ENCODE results near the gene ZNF609.

DNA sequence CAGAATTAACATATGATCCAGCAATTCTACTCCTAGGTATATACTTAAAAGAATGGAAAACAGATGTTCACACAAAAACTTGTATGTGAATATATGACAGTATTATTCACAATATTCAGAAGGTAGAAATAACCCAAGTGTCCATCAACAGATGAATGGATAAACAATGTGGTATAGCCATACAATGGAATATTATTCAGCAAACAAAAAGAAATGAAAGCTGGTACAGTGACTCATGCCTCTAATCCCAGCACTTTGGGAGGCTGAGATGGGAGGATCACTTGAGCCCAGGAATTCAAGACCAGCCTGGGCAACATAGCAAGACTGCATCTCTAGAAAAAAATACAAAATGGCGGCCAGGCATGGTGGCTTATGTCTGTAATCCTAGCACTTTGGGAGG, 185.6 kb downstream of the ZNF609 start:
- no peak for TF ChIP-seq EZH2 (IDR thresholded peaks at IDR 0.05; ENCODE audit: insufficient read depth, poor library complexity, severe bottlenecking)
- no peak for TF ChIP-seq EZH2phosphoT487 (IDR thresholded peaks at IDR 0.05; ENCODE audit: insufficient read depth, low read depth)
